Measurements from ENCODE around the gene ACTN4. TPM values are rescaled to one million over a fixed set of nuclear protein-coding genes. Genes with fewer than 3 reads are reported as not detected.

The ACTN4 gene
- total and polyA plus RNA-seq, 2 of the 4 experiments (the other 2 are of a cell fraction) = 541 to 659 TPM

GRCh38 chr19:38740932-38741331, 93.5 kb downstream of the ACTN4 start:
- no peak overlapping the region for H3K4ac ChIP-seq (ENCODE audit: low read depth, low read length)
- H3K9ac ChIP-seq (ENCODE audit: low read depth, low read length) = no peak overlapping the region
- dilution Hi-C loops (cut with HindIII; ENCODE audit: low sequenced_read_pairs, unreplicated experiment) = no loop called here
- no peak overlapping the region for H2AFZ ChIP-seq (replicated peaks; ENCODE audit: low read length, poor library complexity)
- ATAC-seq (ENCODE audit: low read depth) (no peak), DNase-seq (no peak)
- H2BK120ac ChIP-seq (ENCODE audit: low read depth, low read length) = no peak overlapping the region
- H2BK5ac ChIP-seq (ENCODE audit: low read depth, low read length, poor library complexity, severe bottlenecking) = no peak overlapping the region
- H4K5ac ChIP-seq (ENCODE audit: low read depth, low read length) = no peak overlapping the region
- no peak overlapping the region for H3K4me2 ChIP-seq (ENCODE audit: low read depth, low read length)
- ChIA-PET POLR2A (ENCODE audit: unreplicated experiment) (no interaction called here), CTCF (no interaction called here)
- no peak overlapping the region for H3K56ac ChIP-seq (ENCODE audit: extremely low read depth, insufficient read depth, low read length)
- H2AK5ac ChIP-seq (ENCODE audit: low read depth, low read length) = no peak overlapping the region
- H3K4me1 ChIP-seq (ENCODE audit: control insufficient read depth, insufficient read depth, low read length) = no peaks in the 10 kb centered on the region
- no peaks in the 10 kb centered on the region for H3K36me3 ChIP-seq (ENCODE audit: control insufficient read depth, insufficient read depth, low read length)
- WGBS, 2 experiments (ENCODE audit: extremely low coverage in 2 of 2, insufficient read length in 1 of 2) = no CpG with 5 or more reads among the region's 2 CpGs
- no peak overlapping the region for H3K14ac ChIP-seq (replicated peaks; ENCODE audit: low read depth, low read length)
- intact Hi-C loops (cut with micrococcal nuclease) = no loop called here
- in situ Hi-C loops (cut with MboI; ENCODE audit: low sequenced_read_pairs) = loop anchor here (25.0 kb wide), 1 partner anchor 171 kb away; the partner anchor contains the start of gene CCER2
- no peak overlapping the region for H3K18ac ChIP-seq (ENCODE audit: low read depth, low read length)
- H3K23ac ChIP-seq (ENCODE audit: low read depth, low read length) = no peak overlapping the region
- no peak overlapping the region for H3K4me3 ChIP-seq (ENCODE audit: insufficient read depth, low read depth, low read length)
- H3K9me3 ChIP-seq (ENCODE audit: control insufficient read depth, insufficient read depth, low read length) = no peaks in the 10 kb centered on the region
- H3K9me1 ChIP-seq (ENCODE audit: insufficient read depth, low read length) = no peaks in the 10 kb centered on the region
- TF ChIP-seq FOS (IDR thresholded peaks at IDR 0.05; ENCODE audit: low read depth, low read length) = no peak
- TF ChIP-seq POLR2A (IDR thresholded peaks at IDR 0.05; ENCODE audit: low read depth, low read length) = no peak
- TF ChIP-seq SMC3 (IDR thresholded peaks at IDR 0.05; ENCODE audit: low read depth, low read length) = no peak
- TF ChIP-seq RCOR1 (IDR thresholded peaks at IDR 0.05; ENCODE audit: insufficient replicate concordance, low read length) = no peak
- TF ChIP-seq MAZ (IDR thresholded peaks at IDR 0.05; ENCODE audit: borderline replicate concordance, low read depth, low read length) = no peak
- TF ChIP-seq, protein P1, sequence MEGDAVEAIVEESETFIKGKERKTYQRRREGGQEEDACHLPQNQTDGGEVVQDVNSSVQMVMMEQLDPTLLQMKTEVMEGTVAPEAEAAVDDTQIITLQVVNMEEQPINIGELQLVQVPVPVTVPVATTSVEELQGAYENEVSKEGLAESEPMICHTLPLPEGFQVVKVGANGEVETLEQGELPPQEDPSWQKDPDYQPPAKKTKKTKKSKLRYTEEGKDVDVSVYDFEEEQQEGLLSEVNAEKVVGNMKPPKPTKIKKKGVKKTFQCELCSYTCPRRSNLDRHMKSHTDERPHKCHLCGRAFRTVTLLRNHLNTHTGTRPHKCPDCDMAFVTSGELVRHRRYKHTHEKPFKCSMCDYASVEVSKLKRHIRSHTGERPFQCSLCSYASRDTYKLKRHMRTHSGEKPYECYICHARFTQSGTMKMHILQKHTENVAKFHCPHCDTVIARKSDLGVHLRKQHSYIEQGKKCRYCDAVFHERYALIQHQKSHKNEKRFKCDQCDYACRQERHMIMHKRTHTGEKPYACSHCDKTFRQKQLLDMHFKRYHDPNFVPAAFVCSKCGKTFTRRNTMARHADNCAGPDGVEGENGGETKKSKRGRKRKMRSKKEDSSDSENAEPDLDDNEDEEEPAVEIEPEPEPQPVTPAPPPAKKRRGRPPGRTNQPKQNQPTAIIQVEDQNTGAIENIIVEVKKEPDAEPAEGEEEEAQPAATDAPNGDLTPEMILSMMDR (conservative IDR thresholded peaks at IDR 0.05; ENCODE audit: low read depth, low read length) = no peak
- TF ChIP-seq BHLHE40 (IDR thresholded peaks at IDR 0.05; ENCODE audit: low read depth, low read length) = no peak
- no peak for TF ChIP-seq CEBPB (IDR thresholded peaks at IDR 0.05; ENCODE audit: low read depth, low read length)
- no peak for TF ChIP-seq CHD1 (IDR thresholded peaks at IDR 0.05; ENCODE audit: low read depth, low read length)
- TF ChIP-seq, protein P2, sequence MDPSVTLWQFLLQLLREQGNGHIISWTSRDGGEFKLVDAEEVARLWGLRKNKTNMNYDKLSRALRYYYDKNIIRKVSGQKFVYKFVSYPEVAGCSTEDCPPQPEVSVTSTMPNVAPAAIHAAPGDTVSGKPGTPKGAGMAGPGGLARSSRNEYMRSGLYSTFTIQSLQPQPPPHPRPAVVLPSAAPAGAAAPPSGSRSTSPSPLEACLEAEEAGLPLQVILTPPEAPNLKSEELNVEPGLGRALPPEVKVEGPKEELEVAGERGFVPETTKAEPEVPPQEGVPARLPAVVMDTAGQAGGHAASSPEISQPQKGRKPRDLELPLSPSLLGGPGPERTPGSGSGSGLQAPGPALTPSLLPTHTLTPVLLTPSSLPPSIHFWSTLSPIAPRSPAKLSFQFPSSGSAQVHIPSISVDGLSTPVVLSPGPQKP (IDR thresholded peaks at IDR 0.05; ENCODE audit: borderline replicate concordance, low read depth, low read length) = no peak
- H3K27ac ChIP-seq (ENCODE audit: insufficient read depth, low read length) = no peak overlapping the region
- H2BK15ac ChIP-seq (ENCODE audit: low read depth, low read length) = no peak overlapping the region
- no peaks in the 10 kb centered on the region; the same call in 1 of the 2 replicates for H3K27me3 ChIP-seq (ENCODE audit: control insufficient read depth, insufficient read depth, low read length)
- no peak overlapping the region for H2AK9ac ChIP-seq (replicated peaks; ENCODE audit: low read depth, low read length, poor library complexity)
- H4K91ac ChIP-seq (ENCODE audit: insufficient read depth, low read depth, low read length) = no peak overlapping the region
- H4K20me1 ChIP-seq (ENCODE audit: insufficient read depth, low read length) = no peaks in the 10 kb centered on the region
- H3K79me1 ChIP-seq (ENCODE audit: low read depth in 1 of 2, low read length in 2 of 2) = no peaks in the 10 kb centered on the region
- BruUV-seq (replicated peaks) = no TSS peak
- H4K8ac ChIP-seq (ENCODE audit: low read depth in 2 of 2, low read length in 2 of 2) = no peak overlapping the region
- no peak overlapping the region for H2BK20ac ChIP-seq (ENCODE audit: low read depth, low read length)

Data from IMR-90 (cell line).